SK-N-SH (cell line): ENCODE data around the gene SLC8A1.

Source experiments
- CHD2 ChIP-seq: fragments of 150-350 bp; IDR thresholded peaks from 2 replicates; pipeline ENCODE4 v1.6.1; 2018; ENCODE audit warnings: low read length; ENCODE audit not compliant: partially characterized antibody
- CTCF ChIP-seq: fragments of 200-600 bp; sonication (generic); IDR thresholded peaks from 2 replicates; pipeline ENCODE4 v1.6.1; 2017; ENCODE audit warnings: antibody characterized with exemption, mild to moderate bottlenecking, moderate library complexity
- EP300 ChIP-seq, 2 experiments: IDR thresholded peaks; 2 replicates each; pipeline versions ENCODE4 v1.4.0 to v1.6.1; 2012; ENCODE audit warnings: borderline replicate concordance in 1 of 2, low read depth in 1 of 2, low read length in 1 of 2
- EZH2phosphoT487 ChIP-seq: fragments of 200-600 bp; sonication (generic); IDR thresholded peaks from 2 replicates; pipeline ENCODE4 v1.6.1; 2017; ENCODE audit warnings: low read depth, mixed run types, mild to moderate bottlenecking, antibody characterized with exemption, moderate library complexity, borderline replicate concordance
- GABPA ChIP-seq: IDR thresholded peaks from 2 replicates; pipeline ENCODE4 v1.4.0; 2012; ENCODE audit warnings: low read depth, mild to moderate bottlenecking
- IRF3 ChIP-seq: fragments of 150-350 bp; IDR thresholded peaks from 2 replicates; pipeline ENCODE4 v1.6.1; 2016; ENCODE audit warnings: mild to moderate bottlenecking, low read depth, low read length
- MAX ChIP-seq: IDR thresholded peaks from 2 replicates; pipeline ENCODE4 v1.4.0; 2012; ENCODE audit warnings: low read depth
- MEF2A ChIP-seq: IDR thresholded peaks from 2 replicates; pipeline ENCODE4 v1.4.0; 2012; ENCODE audit warnings: low read depth, borderline replicate concordance
- POLR2AphosphoS5 ChIP-seq: IDR thresholded peaks from 2 replicates; pipeline ENCODE4 v1.6.1; 2012; ENCODE audit warnings: low read depth, low read length
- RCOR1 ChIP-seq: fragments of 150-350 bp; IDR thresholded peaks from 2 replicates; pipeline ENCODE4 v1.6.1; 2017; ENCODE audit warnings: antibody characterized with exemption, low read length
- RFX5 ChIP-seq: IDR thresholded peaks from 2 replicates; pipeline ENCODE4 v1.6.1; 2012; ENCODE audit warnings: mild to moderate bottlenecking, improper control_type of control experiment, low read length

- TF ChIP-seq CTCF (no peak), GABPA (no peak), EP300 (IDR thresholded peaks at IDR 0.05; ENCODE audit: borderline replicate concordance in 1 of 2, low read depth in 1 of 2, low read length in 1 of 2) (no peak), CHD2 (no peak), POLR2AphosphoS5 (no peak), RCOR1 (no peak), EZH2phosphoT487 (no peak), RFX5 (no peak), MAX (no peak), MEF2A (no peak), IRF3 (no peak)
Measured at GRCh38 chr2:40168546-40168945, 283.3 kb downstream of the SLC8A1 start.
